GM23338 (cell line): ENCODE data around the gene TYSND1. TPM values are rescaled to one million over a fixed set of nuclear protein-coding genes. Genes with fewer than 3 reads are reported as not detected.

Experiments
- ATAC-seq: fragments of 200-7000 bp; cut with Tn5 transposase; 3 replicates; pipeline ENCODE4 v1.9.1; 2020
- DNase-seq: peaks from one replicate; pipeline ENCODE4 v3.0.0-alpha.2; 2015; ENCODE audit warnings: low spot score
- H2AFZ ChIP-seq: fragments of 200-600 bp; sonication (generic); 2 replicates; pipeline ENCODE4 v1.8.0; 2016; ENCODE audit warnings: antibody characterized with exemption, mild to moderate bottlenecking, moderate library complexity
- H3F3A ChIP-seq: fragments of 200-600 bp; sonication (generic); replicated peaks from 2 replicates; pipeline ENCODE4 v1.8.0; 2017; ENCODE audit warnings: antibody characterized with exemption, mixed run types, low read depth
- H3K27ac ChIP-seq: fragments of 200-600 bp; sonication (generic); 2 replicates; pipeline ENCODE4 v1.6.1; 2016; ENCODE audit warnings: low read depth
- H3K27me3 ChIP-seq: fragments of 200-600 bp; sonication (generic); 2 replicates; pipeline ENCODE4 v1.8.0; 2016; ENCODE audit warnings: mild to moderate bottlenecking, mixed run types, moderate library complexity; ENCODE audit not compliant: insufficient read depth
- H3K36me3 ChIP-seq: fragments of 200-600 bp; sonication (generic); 2 replicates; pipeline ENCODE4 v1.8.0; 2016; ENCODE audit warnings: mild to moderate bottlenecking; ENCODE audit not compliant: insufficient read depth
- H3K4me1 ChIP-seq: fragments of 200-600 bp; sonication (generic); 2 replicates; pipeline ENCODE4 v1.8.0; 2016; ENCODE audit warnings: mild to moderate bottlenecking, moderate library complexity; ENCODE audit not compliant: insufficient read depth
- H3K4me2 ChIP-seq: fragments of 200-600 bp; sonication (generic); 2 replicates; pipeline ENCODE4 v1.7.1; 2017; ENCODE audit warnings: mixed run types
- H3K4me3 ChIP-seq: fragments of 200-600 bp; sonication (generic); 2 replicates; pipeline ENCODE4 v1.6.1; 2016; ENCODE audit warnings: mixed run types
- H3K79me2 ChIP-seq: fragments of 200-600 bp; sonication (generic); replicated peaks from 2 replicates; pipeline ENCODE4 v1.8.0; 2017; ENCODE audit warnings: mild to moderate bottlenecking; ENCODE audit not compliant: insufficient read depth
- H3K9me2 ChIP-seq: fragments of 200-600 bp; sonication (generic); 2 replicates; pipeline ENCODE4 v1.8.0; 2017; ENCODE audit not compliant: insufficient read depth
- H4K20me1 ChIP-seq: fragments of 200-600 bp; sonication (generic); replicated peaks from 2 replicates; pipeline ENCODE4 v1.8.0; 2017; ENCODE audit warnings: mild to moderate bottlenecking; ENCODE audit not compliant: insufficient read depth
- H3K27ac Mint-ChIP-seq: 2 replicates; pipeline ENCODE4 v1.8.0; 2020; ENCODE audit warnings: inconsistent platforms, mild to moderate bottlenecking, moderate library complexity, mixed read lengths
- H3K27me3 Mint-ChIP-seq: 3 replicates; pipeline ENCODE4 v1.8.0; 2022; ENCODE audit warnings: low read depth, mild to moderate bottlenecking, moderate library complexity, mixed read lengths, inconsistent platforms; ENCODE audit not compliant: insufficient read depth, poor library complexity
- H3K36me3 Mint-ChIP-seq: 3 replicates; pipeline ENCODE4 v1.8.0; 2021; ENCODE audit warnings: low read depth, mild to moderate bottlenecking, inconsistent platforms, moderate library complexity, mixed read lengths
- H3K4me1 Mint-ChIP-seq: 3 replicates; pipeline ENCODE4 v1.8.0; 2020; ENCODE audit warnings: mild to moderate bottlenecking, inconsistent platforms, mixed read lengths
- H3K4me3 Mint-ChIP-seq: 3 replicates; pipeline ENCODE4 v1.8.0; 2021; ENCODE audit warnings: moderate library complexity, mild to moderate bottlenecking, inconsistent platforms, mixed read lengths
- H3K9me3 Mint-ChIP-seq: 3 replicates; pipeline ENCODE4 v1.8.0; 2020; ENCODE audit warnings: moderate library complexity, mild to moderate bottlenecking, inconsistent platforms, mixed read lengths
- CREB1 ChIP-seq: fragments of 250-450 bp; sonication (Bioruptor Pico); IDR thresholded peaks from 2 replicates; pipeline ENCODE4 v1.5.0; 2020; ENCODE audit warnings: low read depth, mild to moderate bottlenecking, moderate library complexity
- CTCF ChIP-seq, 2 experiments: fragments of 200-600 bp in 1 of 2; sonication (generic) in 1 of 2; conservative IDR thresholded peaks; 2 replicates each; pipeline versions ENCODE4 v1.5.1 to v1.6.1; 2016 to 2017; ENCODE audit warnings: antibody characterized with exemption in 2 of 2, low read depth in 2 of 2, mild to moderate bottlenecking in 2 of 2, moderate library complexity in 1 of 2
- ETS1 ChIP-seq: IDR thresholded peaks from 2 replicates; pipeline ENCODE4 v1.6.1; 2016; ENCODE audit warnings: antibody characterized with exemption
- EZH2 ChIP-seq: fragments of 200-600 bp; sonication (generic); IDR thresholded peaks from one replicate; pipeline ENCODE4 v1.8.0; 2017; ENCODE audit warnings: antibody characterized with exemption, mild to moderate bottlenecking, low read depth; ENCODE audit not compliant: unreplicated experiment
- JUNB ChIP-seq: IDR thresholded peaks from one replicate; pipeline ENCODE4 v1.6.1; 2016; ENCODE audit warnings: antibody characterized with exemption; ENCODE audit not compliant: unreplicated experiment
- REST ChIP-seq: IDR thresholded peaks from one replicate; pipeline ENCODE4 v1.6.1; 2018; ENCODE audit warnings: antibody characterized with exemption; ENCODE audit not compliant: unreplicated experiment
- STAT1 ChIP-seq: IDR thresholded peaks from one replicate; pipeline ENCODE4 v1.6.1; 2016; ENCODE audit warnings: antibody characterized with exemption; ENCODE audit not compliant: unreplicated experiment
- ZNF114 ChIP-seq: fragments of 250-450 bp; sonication (Bioruptor Pico); IDR thresholded peaks from 2 replicates; pipeline ENCODE4 v1.5.0; 2020; ENCODE audit warnings: mild to moderate bottlenecking, moderate library complexity
- ZNF331 ChIP-seq: fragments of 250-450 bp; sonication (Bioruptor Pico); IDR thresholded peaks from 2 replicates; pipeline ENCODE4 v1.5.0; 2020; ENCODE audit warnings: low read depth, mild to moderate bottlenecking, moderate library complexity
- ZNF462 ChIP-seq: fragments of 250-450 bp; sonication (Bioruptor Pico); IDR thresholded peaks from 2 replicates; pipeline ENCODE4 v1.5.0; 2020; ENCODE audit warnings: mild to moderate bottlenecking, moderate library complexity
- polyA plus RNA-seq: library from polyadenylated mRNA; unstranded; fragments of >200 nt; fragmentation: Nextera tagmentation; extraction: Ambion mirVana; gene quantifications from 2 replicates; pipeline ENCODE4 v1.2.1, GENCODE V29; 2016
- total RNA-seq: library from RNA; depleted of rRNA; stranded (reverse); fragments of >200 nt; shearing (Covaris generic); gene quantifications from 2 replicates; pipeline ENCODE4 v1.2.3, GENCODE V29; 2014

TYSND1 gene
- total and polyA plus RNA-seq, 2 experiments from 2014 or later, result 5.2 to 19.5 TPM

- H3K27ac Mint-ChIP-seq, result no peak overlapping the region
- no peak overlapping the region for H3K4me3 Mint-ChIP-seq
- Histone ChIP-seq H3K4me1 (no peaks in the 10 kb centered on the region), H3K4me2 (no peak overlapping the region), H3K4me3 (no peak overlapping the region), H4K20me1 (no peaks in the 10 kb centered on the region), H2AFZ (no peak overlapping the region), H3K9me2 (no peaks in the 10 kb centered on the region), H3K36me3 (no peaks in the 10 kb centered on the region), H3K79me2 (no peaks in the 10 kb centered on the region), H3K27me3 (no peaks in the 10 kb centered on the region), H3K27ac (no peak overlapping the region), H3F3A (no peaks in the 10 kb centered on the region)
- DNase-seq, result no peak
- no peaks in the 10 kb centered on the region for H3K36me3 Mint-ChIP-seq
- no peaks in the 10 kb centered on the region for H3K9me3 Mint-ChIP-seq
- H3K27me3 Mint-ChIP-seq, result peaks cover 4% of the 10 kb centered on the region
- TF ChIP-seq STAT1 (no peak), ZNF114 (CRISPR knock-in tag) (no peak), JUNB (no peak), ZNF331 (CRISPR knock-in tag) (no peak), ZNF462 (CRISPR knock-in tag) (no peak), EZH2 (no peak)
- H3K4me1 Mint-ChIP-seq, result peaks cover 2% of the 10 kb centered on the region; the same call in 2 of the 3 replicates
- no peak for ATAC-seq
Measured at GRCh38 chr10:70188768-70189167, 42.3 kb upstream of the TYSND1 start.

GRCh38 chr10:70186571-70186970, 40.1 kb upstream of the TYSND1 start:
- H3K4me1 Mint-ChIP-seq, result peaks cover 2% of the 10 kb centered on the region; the same call in 2 of the 3 replicates
- H3K27me3 ChIP-seq, result no peaks in the 10 kb centered on the region
- no peaks in the 10 kb centered on the region for H3K36me3 Mint-ChIP-seq
- no peaks in the 10 kb centered on the region for H3K9me3 Mint-ChIP-seq
- no peaks in the 10 kb centered on the region for H3K79me2 ChIP-seq
- no peak overlapping the region for H3K4me3 ChIP-seq
- no peaks in the 10 kb centered on the region for H3F3A ChIP-seq
- H3K9me2 ChIP-seq, result no peaks in the 10 kb centered on the region
- no peak for DNase-seq
- no peak overlapping the region for H3K4me2 ChIP-seq
- no peak overlapping the region for H3K27ac Mint-ChIP-seq
- no peak overlapping the region for H2AFZ ChIP-seq
- ATAC-seq, result no peak
- H3K4me1 ChIP-seq, result no peaks in the 10 kb centered on the region
- no peak overlapping the region for H3K27ac ChIP-seq
- H3K27me3 Mint-ChIP-seq, result peaks cover 4% of the 10 kb centered on the region
- H3K4me3 Mint-ChIP-seq, result no peak overlapping the region
- H4K20me1 ChIP-seq, result no peaks in the 10 kb centered on the region
- H3K36me3 ChIP-seq, result no peaks in the 10 kb centered on the region
- TF ChIP-seq CTCF (conservative IDR thresholded peaks at IDR 0.05; ENCODE audit: low read depth in 2 of 2) (no peak), ETS1 (no peak), CREB1 (CRISPR knock-in tag) (no peak), JUNB (no peak), REST (no peak)
